Erythroblast (primary cell): ENCODE data around the gene AMDHD2.
"Not testable (repeated sequence)": the region's sequence is repeated elsewhere in the genome, so short reads cannot be mapped to it uniquely, and the experiment has no call there.

ENCODE experiments used
- GATA1 ChIP-seq: IDR thresholded peaks from 2 replicates; pipeline ENCODE4 v1.6.1; 2011; ENCODE audit warnings: low read depth, mild to moderate bottlenecking, control low read depth, low read length, moderate library complexity
- POLR2A ChIP-seq: IDR thresholded peaks from 2 replicates; pipeline ENCODE4 v1.6.1; 2011; ENCODE audit warnings: mild to moderate bottlenecking, low read length

DNA sequence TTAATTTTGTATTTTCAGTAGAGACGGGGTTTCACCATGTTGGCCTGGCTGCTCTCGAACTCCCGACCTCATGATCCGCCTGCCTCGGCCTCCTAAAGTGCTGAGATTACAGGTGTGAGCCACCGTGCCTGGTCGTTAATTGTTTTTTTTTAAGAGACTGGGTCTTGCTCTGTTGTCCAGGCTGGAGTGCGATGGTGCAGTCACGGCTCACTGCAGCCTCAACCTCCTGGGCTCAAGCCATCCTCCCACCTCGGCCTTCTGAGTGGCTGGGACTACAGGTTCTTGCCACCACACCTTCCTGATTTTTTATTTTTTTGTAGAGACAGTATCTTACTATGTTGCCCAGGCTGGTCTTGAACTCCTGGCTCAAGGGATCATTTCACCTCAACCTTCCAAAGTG is 40.2 kb upstream of the AMDHD2 start:
- TF ChIP-seq POLR2A, GATA1: not testable (repeated sequence)
